Breast epithelium (tissue), 4 donors: ENCODE data around the gene PARP11. TPM values are rescaled to one million over a fixed set of nuclear protein-coding genes. Genes with fewer than 3 reads are reported as not detected.

Experiments
- DNase-seq, 2 donors: peaks; one replicate each; pipeline ENCODE4 v3.0.0-alpha.2; 2019; ENCODE audit warnings: low spot score in 2 of 2
- H3K27ac ChIP-seq, 2 donors: fragments of 200-600 bp; sonication (generic) in 1 of 2; one replicate each; pipeline ENCODE4 v1.5.1; 2016 to 2019; ENCODE audit warnings: mild to moderate bottlenecking in 1 of 2
- H3K27me3 ChIP-seq, 2 donors: fragments of 200-600 bp; sonication (generic) in 1 of 2; one replicate each; pipeline versions ENCODE4 v1.5.1 to v1.6.0; 2017 to 2019; ENCODE audit warnings: control low read depth in 1 of 2, mild to moderate bottlenecking in 1 of 2
- H3K36me3 ChIP-seq: fragments of 200-600 bp; one replicate; pipeline ENCODE4 v1.5.1; 2019
- H3K4me1 ChIP-seq, 2 donors: fragments of 200-600 bp; sonication (generic); one replicate each; pipeline ENCODE4 v1.5.1; 2016 to 2019; ENCODE audit warnings: control low read depth in 1 of 2
- H3K4me3 ChIP-seq, 3 donors: fragments of 200-600 bp; sonication (generic); 1 replicate in 2 of 3; 2 replicates in 1 of 3; pipeline ENCODE4 v1.5.1; 2016 to 2019; ENCODE audit warnings: mild to moderate bottlenecking in 3 of 3, moderate library complexity in 2 of 3
- H3K9me3 ChIP-seq, 2 donors: fragments of 200-600 bp; sonication (generic) in 1 of 2; one replicate each; pipeline ENCODE4 v1.5.1; 2016 to 2019; ENCODE audit warnings: control low read depth in 1 of 2
- POLR2A ChIP-seq: fragments of 450-650 bp; IDR thresholded peaks from one replicate; pipeline ENCODE4 v1.6.1; 2016; ENCODE audit warnings: antibody characterized with exemption, mild to moderate bottlenecking, moderate library complexity
- POLR2AphosphoS5 ChIP-seq, 3 donors: sonication (generic); formaldehyde crosslinking; IDR thresholded peaks; one replicate each; pipeline ENCODE4 v1.6.1; 2017; ENCODE audit warnings: antibody characterized with exemption in 3 of 3
- intact Hi-C: fragments of 100-400 bp; cut with DNase I; formaldehyde crosslinking; loops from one replicate; pipeline ENCODE4 v1.15.1; 2023; ENCODE audit warnings: low total_unique reads
- total RNA-seq, 3 donors: library from RNA; depleted of rRNA; stranded (reverse); fragments of >200 nt; gene quantifications; one replicate each; pipeline ENCODE4 v1.1.0, GENCODE V29; 2016
- TF ChIP-seq, protein P1 (sequence below), 3 donors: fragments of 450-650 bp; IDR thresholded peaks; one replicate each; pipeline ENCODE4 v1.5.1; 2016 to 2017; ENCODE audit warnings: antibody characterized with exemption in 3 of 3, mild to moderate bottlenecking in 3 of 3, moderate library complexity in 3 of 3

PARP11 gene
- total RNA-seq, 3 donors from 2014 or later, result 6.2 to 12.3 (median 7.5) TPM

GRCh38 chr12:3885277-3886094 lies 12.3 kb upstream of the PARP11 start:
- H3K27me3 ChIP-seq, result no peaks in the 10 kb centered on the region
- no peaks in the 10 kb centered on the region for H3K9me3 ChIP-seq
- no peaks in the 10 kb centered on the region for H3K4me1 ChIP-seq
- TF ChIP-seq POLR2AphosphoS5 (IDR thresholded peaks at IDR 0.05) (no peak), POLR2A (no peak)
- TF ChIP-seq, protein P1, sequence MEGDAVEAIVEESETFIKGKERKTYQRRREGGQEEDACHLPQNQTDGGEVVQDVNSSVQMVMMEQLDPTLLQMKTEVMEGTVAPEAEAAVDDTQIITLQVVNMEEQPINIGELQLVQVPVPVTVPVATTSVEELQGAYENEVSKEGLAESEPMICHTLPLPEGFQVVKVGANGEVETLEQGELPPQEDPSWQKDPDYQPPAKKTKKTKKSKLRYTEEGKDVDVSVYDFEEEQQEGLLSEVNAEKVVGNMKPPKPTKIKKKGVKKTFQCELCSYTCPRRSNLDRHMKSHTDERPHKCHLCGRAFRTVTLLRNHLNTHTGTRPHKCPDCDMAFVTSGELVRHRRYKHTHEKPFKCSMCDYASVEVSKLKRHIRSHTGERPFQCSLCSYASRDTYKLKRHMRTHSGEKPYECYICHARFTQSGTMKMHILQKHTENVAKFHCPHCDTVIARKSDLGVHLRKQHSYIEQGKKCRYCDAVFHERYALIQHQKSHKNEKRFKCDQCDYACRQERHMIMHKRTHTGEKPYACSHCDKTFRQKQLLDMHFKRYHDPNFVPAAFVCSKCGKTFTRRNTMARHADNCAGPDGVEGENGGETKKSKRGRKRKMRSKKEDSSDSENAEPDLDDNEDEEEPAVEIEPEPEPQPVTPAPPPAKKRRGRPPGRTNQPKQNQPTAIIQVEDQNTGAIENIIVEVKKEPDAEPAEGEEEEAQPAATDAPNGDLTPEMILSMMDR (IDR thresholded peaks at IDR 0.05), result peak; percentile 83 to 91 (median 90)
- peak overlapping the region; percentile 43 to 58 (median 48) for H3K4me3 ChIP-seq
- H3K27ac ChIP-seq, result peak overlapping the region; percentile 75 to 80
- intact Hi-C loops, result loop anchor here (10.0 kb wide), 1 partner anchor 399 kb away; no protein-coding TSS in a partner anchor
- no peak for DNase-seq
- no peaks in the 10 kb centered on the region for H3K36me3 ChIP-seq

- H3K27ac ChIP-seq, result peak overlapping the region; percentile 75 to 80
- TF ChIP-seq POLR2A (no peak), POLR2AphosphoS5 (IDR thresholded peaks at IDR 0.05) (no peak)
- TF ChIP-seq, protein P1 (IDR thresholded peaks at IDR 0.05), result no peak
- H3K4me1 ChIP-seq, result no peaks in the 10 kb centered on the region
- no peaks in the 10 kb centered on the region for H3K9me3 ChIP-seq
- peak overlapping the region; percentile 43 to 58 (median 48) for H3K4me3 ChIP-seq
- intact Hi-C loops, result loop anchor here (10.0 kb wide), 1 partner anchor 400 kb away; no protein-coding TSS in a partner anchor
- no peaks in the 10 kb centered on the region for H3K36me3 ChIP-seq
- no peak for DNase-seq
- no peaks in the 10 kb centered on the region for H3K27me3 ChIP-seq
Measured at GRCh38 chr12:3884671-3885070, 11.5 kb upstream of the PARP11 start.

DNA sequence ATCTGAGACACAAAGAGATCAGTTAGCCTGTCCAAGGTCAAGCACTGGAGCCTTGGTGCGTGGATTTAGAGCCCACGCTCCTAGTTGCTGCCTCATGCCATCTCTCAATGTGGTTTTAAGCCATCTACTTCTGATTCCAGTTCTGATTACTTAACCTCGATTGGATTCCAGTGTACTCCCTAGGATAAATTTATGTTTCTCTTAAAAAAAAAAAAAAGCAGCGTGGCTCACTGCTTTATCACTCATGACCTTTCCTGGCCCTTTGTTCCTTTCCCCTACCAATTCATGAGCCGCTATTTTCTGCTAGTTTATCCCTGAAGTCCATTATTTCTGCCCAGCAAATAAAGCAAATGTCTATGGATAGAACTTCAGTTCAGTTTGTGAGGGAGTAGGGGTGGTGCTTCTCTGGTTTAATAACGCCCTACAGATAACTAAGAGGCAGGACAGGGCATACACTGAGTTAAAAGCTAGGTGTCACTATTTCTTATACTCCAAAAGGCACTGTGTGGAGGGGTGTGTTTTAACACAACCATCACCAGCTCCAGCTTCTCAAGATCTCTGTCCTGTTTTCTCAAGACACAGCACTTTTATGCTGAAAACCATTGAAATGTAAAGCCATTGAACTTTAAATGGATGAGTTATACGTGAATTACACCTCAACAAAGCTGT lies 9.8 kb upstream of the PARP11 start:
- Histone ChIP-seq H3K9me3 (no peaks in the 10 kb centered on the region), H3K27me3 (no peaks in the 10 kb centered on the region), H3K4me3 (no peak overlapping the region), H3K4me1 (no peaks in the 10 kb centered on the region), H3K27ac (no peak overlapping the region), H3K36me3 (no peaks in the 10 kb centered on the region)
- DNase-seq, result no peak
- intact Hi-C loops, result loop anchor here (10.0 kb wide), 1 partner anchor 402 kb away; no protein-coding TSS in a partner anchor
- TF ChIP-seq, protein P1 (IDR thresholded peaks at IDR 0.05), result no peak
- no peak for TF ChIP-seq POLR2A
- TF ChIP-seq POLR2AphosphoS5 (IDR thresholded peaks at IDR 0.05), result no peak

- no peak overlapping the region for H3K4me3 ChIP-seq
- intact Hi-C loops, result loop anchor here (10.0 kb wide), 1 partner anchor 402 kb away; no protein-coding TSS in a partner anchor
Measured at GRCh38 chr12:3882406-3882805, 9.2 kb upstream of the PARP11 start.

More at GRCh38 chr12:3882406-3882805, 9.2 kb upstream of the PARP11 start:
- Histone ChIP-seq H3K27ac (no peak overlapping the region), H3K36me3 (no peaks in the 10 kb centered on the region), H3K9me3 (no peaks in the 10 kb centered on the region), H3K4me1 (no peaks in the 10 kb centered on the region), H3K27me3 (no peaks in the 10 kb centered on the region)
- DNase-seq, result no peak
- no peak for TF ChIP-seq POLR2A
- TF ChIP-seq, protein P1 (IDR thresholded peaks at IDR 0.05), result no peak
- no peak for TF ChIP-seq POLR2AphosphoS5 (IDR thresholded peaks at IDR 0.05)
